Measurements from ENCODE around the gene CAMKK2.

DNA sequence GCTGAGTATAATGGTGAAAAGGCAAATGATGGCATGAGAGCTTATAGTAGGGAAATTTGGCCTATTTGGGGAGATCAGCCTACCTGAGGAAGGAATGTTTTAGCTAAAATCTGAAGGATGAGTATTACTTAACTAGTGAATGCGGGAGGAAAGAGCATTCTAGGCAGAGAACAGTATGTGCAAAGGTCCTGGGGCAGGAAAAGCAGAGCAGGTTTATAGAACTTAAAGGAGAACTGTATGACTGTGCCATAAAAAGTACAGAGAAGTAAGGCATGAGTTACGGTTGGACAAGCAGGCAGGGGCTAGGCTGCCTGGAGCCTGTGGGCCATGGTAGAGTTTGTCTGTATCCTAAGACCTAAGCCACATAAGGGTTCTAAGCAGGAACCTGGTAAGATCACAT, 108.3 kb downstream of the CAMKK2 start:
- TF ChIP-seq CTCF (IDR thresholded peaks at IDR 0.05; ENCODE audit: low read depth, low read length) (no peak), POLR2A (IDR thresholded peaks at IDR 0.05; ENCODE audit: extremely low read depth, insufficient read length) (no peak)

Measured in NB4 (cell line).